Endothelial cell (in vitro differentiated cells): ENCODE data around the gene TMEM123. TPM values are rescaled to one million over a fixed set of nuclear protein-coding genes. Genes with fewer than 3 reads are reported as not detected.

Experiments used
- DNase-seq: peaks from one replicate; pipeline ENCODE4 v3.0.0; 2021; ENCODE audit warnings: low spot score
- H3K27ac Mint-ChIP-seq: one replicate; pipeline ENCODE4 v1.8.0; 2021; ENCODE audit warnings: mixed read lengths, inconsistent platforms; ENCODE audit not compliant: unreplicated experiment
- H3K27me3 Mint-ChIP-seq: one replicate; pipeline ENCODE4 v1.8.0; 2021; ENCODE audit warnings: mild to moderate bottlenecking, moderate library complexity, mixed read lengths, inconsistent platforms; ENCODE audit not compliant: unreplicated experiment
- H3K36me3 Mint-ChIP-seq: one replicate; pipeline ENCODE4 v1.8.0; 2021; ENCODE audit warnings: mild to moderate bottlenecking, low read depth, mixed read lengths, inconsistent platforms; ENCODE audit not compliant: unreplicated experiment
- H3K4me1 Mint-ChIP-seq: one replicate; pipeline ENCODE4 v1.8.0; 2021; ENCODE audit warnings: mild to moderate bottlenecking, mixed read lengths, inconsistent platforms; ENCODE audit not compliant: unreplicated experiment
- H3K4me3 Mint-ChIP-seq: one replicate; pipeline ENCODE4 v1.8.0; 2021; ENCODE audit warnings: mild to moderate bottlenecking, mixed read lengths, inconsistent platforms; ENCODE audit not compliant: unreplicated experiment
- H3K9me3 Mint-ChIP-seq: one replicate; pipeline ENCODE4 v1.8.0; 2021; ENCODE audit warnings: mixed read lengths, inconsistent platforms; ENCODE audit not compliant: unreplicated experiment
- total RNA-seq: library from RNA; stranded (reverse); fragmentation: NEBNext Ultra II Directional; extraction: Animal tissue kit (Norgen Biotek cat#: 25700); gene quantifications from one replicate; pipeline ENCODE4 v1.2.1, GENCODE V29; 2021; ENCODE audit not compliant: unreplicated experiment
- TF ChIP-seq, protein P1 (sequence below): fragments of 200-600 bp; sonication (generic); IDR thresholded peaks from one replicate; pipeline ENCODE4 v1.5.0; 2021; ENCODE audit warnings: antibody characterized with exemption; ENCODE audit not compliant: unreplicated experiment

TMEM123 gene
- total RNA-seq, 1 donor from 2014 or later, result 142 TPM

- H3K4me3 Mint-ChIP-seq, result no peak overlapping the region
- H3K9me3 Mint-ChIP-seq, result no peaks in the 10 kb centered on the region
- TF ChIP-seq, protein P1, sequence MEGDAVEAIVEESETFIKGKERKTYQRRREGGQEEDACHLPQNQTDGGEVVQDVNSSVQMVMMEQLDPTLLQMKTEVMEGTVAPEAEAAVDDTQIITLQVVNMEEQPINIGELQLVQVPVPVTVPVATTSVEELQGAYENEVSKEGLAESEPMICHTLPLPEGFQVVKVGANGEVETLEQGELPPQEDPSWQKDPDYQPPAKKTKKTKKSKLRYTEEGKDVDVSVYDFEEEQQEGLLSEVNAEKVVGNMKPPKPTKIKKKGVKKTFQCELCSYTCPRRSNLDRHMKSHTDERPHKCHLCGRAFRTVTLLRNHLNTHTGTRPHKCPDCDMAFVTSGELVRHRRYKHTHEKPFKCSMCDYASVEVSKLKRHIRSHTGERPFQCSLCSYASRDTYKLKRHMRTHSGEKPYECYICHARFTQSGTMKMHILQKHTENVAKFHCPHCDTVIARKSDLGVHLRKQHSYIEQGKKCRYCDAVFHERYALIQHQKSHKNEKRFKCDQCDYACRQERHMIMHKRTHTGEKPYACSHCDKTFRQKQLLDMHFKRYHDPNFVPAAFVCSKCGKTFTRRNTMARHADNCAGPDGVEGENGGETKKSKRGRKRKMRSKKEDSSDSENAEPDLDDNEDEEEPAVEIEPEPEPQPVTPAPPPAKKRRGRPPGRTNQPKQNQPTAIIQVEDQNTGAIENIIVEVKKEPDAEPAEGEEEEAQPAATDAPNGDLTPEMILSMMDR, result no peak
- H3K27ac Mint-ChIP-seq, result no peak overlapping the region
- H3K27me3 Mint-ChIP-seq, result peaks cover 1% of the 10 kb centered on the region
- H3K4me1 Mint-ChIP-seq, result peaks cover 8% of the 10 kb centered on the region
- no peak for DNase-seq
- H3K36me3 Mint-ChIP-seq, result peaks cover 4% of the 10 kb centered on the region
Observed at GRCh38 chr11:102401905-102402304, 50.7 kb downstream of the TMEM123 start.

DNA sequence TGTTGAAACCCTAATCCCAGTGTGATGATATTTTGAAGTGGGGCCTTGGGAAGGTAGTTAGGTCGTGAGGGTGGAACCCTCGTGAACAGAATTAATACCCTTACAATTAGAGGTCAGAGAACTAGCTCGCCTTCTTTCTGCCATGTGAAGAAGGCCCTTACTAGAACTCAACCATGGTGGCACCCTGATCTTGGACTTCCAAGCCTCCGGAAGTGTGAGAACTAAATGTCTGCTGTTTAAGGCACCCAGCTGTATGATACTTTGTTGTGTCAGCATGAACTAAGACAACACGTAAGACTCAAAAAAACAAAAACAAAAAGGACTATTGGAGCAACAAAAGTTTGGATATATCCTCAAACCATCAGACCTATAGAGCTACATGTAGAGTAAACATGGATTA, 52.0 kb downstream of the TMEM123 start:
- Mint-ChIP-seq H3K27ac (peak overlapping the region; percentile 48), H3K4me1 (peaks cover 7% of the 10 kb centered on the region), H3K4me3 (no peak overlapping the region), H3K36me3 (peaks cover 4% of the 10 kb centered on the region), H3K9me3 (no peaks in the 10 kb centered on the region), H3K27me3 (peaks cover 1% of the 10 kb centered on the region)
- TF ChIP-seq, protein P1, result no peak
- no peak for DNase-seq

DNA sequence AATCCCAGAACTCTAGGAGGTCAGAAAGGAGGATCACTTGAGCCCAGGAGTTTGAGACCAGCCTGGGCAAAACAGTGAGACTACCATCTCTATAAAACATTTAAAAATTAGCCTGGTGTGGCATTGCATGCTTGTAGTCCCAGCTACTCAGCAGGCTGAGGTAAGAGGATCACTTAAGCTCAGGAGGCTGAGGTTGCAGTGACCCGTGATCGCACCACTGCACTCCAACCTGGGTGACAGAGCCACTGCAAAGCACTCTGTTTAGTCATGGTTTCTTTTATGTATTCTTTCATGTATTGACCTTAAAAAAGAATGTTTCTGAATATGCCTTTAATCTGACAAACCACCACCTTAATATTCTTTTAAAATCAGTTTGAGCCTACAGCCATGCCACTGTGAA, 53.4 kb downstream of the TMEM123 start:
- Mint-ChIP-seq H3K27ac (no peak overlapping the region), H3K27me3 (no peaks in the 10 kb centered on the region), H3K4me3 (no peak overlapping the region), H3K9me3 (no peaks in the 10 kb centered on the region), H3K36me3 (peaks cover 4% of the 10 kb centered on the region), H3K4me1 (peaks cover 7% of the 10 kb centered on the region)
- DNase-seq, result no peak
- TF ChIP-seq, protein P1, result no peak

DNA sequence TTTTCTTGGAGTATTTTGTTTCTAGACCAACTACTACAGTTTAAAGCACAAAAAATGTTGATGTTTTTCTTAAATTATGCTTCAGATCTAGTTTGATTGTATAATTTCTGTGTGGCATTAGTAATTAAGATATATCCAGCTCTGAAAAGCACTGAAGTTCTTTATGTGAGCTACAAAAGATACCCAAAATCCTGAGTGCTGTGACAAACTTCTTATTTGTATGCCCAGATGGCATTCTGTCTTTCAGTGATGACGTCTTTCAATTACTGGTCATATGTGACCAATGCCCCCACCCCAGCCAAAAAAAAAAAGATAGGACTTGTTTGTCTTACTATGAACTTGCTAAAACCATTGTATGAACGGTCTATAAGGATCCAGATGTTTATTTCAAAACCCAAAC, 54.3 kb downstream of the TMEM123 start:
- TF ChIP-seq, protein P1, result no peak
- Mint-ChIP-seq H3K4me3 (no peak overlapping the region), H3K27me3 (no peaks in the 10 kb centered on the region), H3K9me3 (no peaks in the 10 kb centered on the region), H3K4me1 (no peaks in the 10 kb centered on the region), H3K27ac (no peak overlapping the region), H3K36me3 (peaks cover 4% of the 10 kb centered on the region)
- no peak for DNase-seq

DNA sequence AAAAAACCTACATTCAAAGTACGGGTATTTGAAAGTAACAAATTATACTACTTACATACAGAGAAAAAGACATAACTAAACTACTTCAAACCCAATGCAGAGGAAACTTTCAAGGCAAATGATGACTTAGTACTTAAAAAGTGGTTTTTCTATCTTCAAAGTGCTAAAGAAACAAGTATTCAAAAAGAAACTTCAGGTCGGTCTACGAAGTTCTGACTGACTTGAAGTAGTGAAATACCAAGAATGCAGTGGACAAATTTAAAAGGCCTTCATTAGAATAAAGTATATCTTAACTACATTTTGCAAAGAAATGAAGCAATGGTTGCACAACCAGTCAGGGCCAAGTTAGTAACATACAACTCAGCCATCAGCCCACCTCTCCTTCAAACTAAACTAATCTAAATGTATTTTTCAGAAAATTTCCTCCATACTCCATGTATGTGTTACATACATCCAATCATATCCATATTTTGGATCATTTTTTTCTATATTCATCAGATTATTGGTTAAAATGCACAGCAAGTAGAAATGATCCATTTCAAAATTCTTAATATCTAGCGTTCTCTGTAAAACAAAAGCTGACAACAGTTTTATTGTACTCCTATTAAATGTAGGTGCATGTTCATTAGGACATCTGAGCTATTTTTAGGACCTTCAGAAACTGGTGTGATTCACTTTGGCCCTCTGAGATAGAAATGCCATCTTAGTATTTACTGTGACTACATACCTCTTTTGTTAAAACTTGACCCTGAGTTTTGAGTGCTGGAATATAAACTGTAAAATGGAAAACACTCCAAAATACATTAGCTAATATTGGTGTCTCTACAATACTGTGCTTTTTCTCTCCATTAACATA, 55.6 kb downstream of the TMEM123 start:
- no peak overlapping the region for H3K4me3 Mint-ChIP-seq
- no peaks in the 10 kb centered on the region for H3K9me3 Mint-ChIP-seq
- peaks cover 2% of the 10 kb centered on the region for H3K27me3 Mint-ChIP-seq
- H3K4me1 Mint-ChIP-seq, result no peaks in the 10 kb centered on the region
- peaks cover 9% of the 10 kb centered on the region for H3K36me3 Mint-ChIP-seq
- H3K27ac Mint-ChIP-seq, result no peak overlapping the region
- TF ChIP-seq, protein P1, result no peak
- DNase-seq, result no peak
